ENCODE results near the gene PIK3R3. TPM values are rescaled to one million over a fixed set of nuclear protein-coding genes. Genes with fewer than 3 reads are reported as not detected.

Gene PIK3R3
- total RNA-seq, 1 experiment from 2014 or later, result 1.6 TPM

DNA sequence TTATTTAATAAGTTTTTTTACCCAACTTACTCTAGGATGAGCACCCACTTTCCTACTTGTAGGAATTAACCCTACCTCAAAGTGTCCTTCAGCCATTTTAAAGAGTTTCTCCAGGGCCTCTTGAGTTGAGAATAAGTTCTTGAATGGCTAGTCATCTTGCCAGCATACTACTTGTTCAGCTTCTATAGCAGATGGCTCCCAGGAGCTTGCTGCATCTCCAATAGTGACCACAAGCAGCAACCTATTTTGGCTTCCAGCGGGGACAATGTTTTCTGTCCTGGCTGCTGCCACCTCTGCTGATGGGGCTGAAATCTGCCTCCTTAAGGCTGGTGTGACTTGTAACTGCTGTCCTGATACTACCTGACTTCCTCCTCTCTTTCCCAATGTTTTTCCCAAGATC is 20.8 kb upstream of the PIK3R3 start (continued):
- TF ChIP-seq, protein P1, sequence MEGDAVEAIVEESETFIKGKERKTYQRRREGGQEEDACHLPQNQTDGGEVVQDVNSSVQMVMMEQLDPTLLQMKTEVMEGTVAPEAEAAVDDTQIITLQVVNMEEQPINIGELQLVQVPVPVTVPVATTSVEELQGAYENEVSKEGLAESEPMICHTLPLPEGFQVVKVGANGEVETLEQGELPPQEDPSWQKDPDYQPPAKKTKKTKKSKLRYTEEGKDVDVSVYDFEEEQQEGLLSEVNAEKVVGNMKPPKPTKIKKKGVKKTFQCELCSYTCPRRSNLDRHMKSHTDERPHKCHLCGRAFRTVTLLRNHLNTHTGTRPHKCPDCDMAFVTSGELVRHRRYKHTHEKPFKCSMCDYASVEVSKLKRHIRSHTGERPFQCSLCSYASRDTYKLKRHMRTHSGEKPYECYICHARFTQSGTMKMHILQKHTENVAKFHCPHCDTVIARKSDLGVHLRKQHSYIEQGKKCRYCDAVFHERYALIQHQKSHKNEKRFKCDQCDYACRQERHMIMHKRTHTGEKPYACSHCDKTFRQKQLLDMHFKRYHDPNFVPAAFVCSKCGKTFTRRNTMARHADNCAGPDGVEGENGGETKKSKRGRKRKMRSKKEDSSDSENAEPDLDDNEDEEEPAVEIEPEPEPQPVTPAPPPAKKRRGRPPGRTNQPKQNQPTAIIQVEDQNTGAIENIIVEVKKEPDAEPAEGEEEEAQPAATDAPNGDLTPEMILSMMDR (IDR thresholded peaks at IDR 0.05 in 2 of 3, conservative IDR thresholded peaks at IDR 0.05 in 1 of 3; ENCODE audit: borderline replicate concordance in 1 of 3, insufficient read depth in 1 of 3, low read depth in 2 of 3, low read length in 2 of 3), result no peak

DNA sequence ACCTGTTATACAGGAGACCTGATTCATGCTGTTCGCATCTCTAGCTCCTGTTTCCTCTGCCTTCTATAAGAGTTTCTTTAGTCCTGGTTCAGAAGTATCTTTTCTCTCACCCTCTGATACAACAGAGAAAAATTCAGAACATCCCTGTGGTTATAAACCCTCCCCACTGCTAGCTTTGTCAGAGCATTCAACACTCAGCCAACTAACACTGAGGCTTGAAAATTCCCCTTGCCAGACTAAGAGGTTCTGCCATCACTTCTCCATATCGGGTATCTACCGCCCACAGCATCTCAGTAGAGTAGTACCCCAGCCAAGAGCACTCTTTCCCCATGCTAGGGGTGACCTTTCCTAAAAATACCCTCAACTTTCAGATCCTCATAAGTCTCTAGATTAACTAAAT is 19.6 kb upstream of the PIK3R3 start:
- Histone ChIP-seq H3K9me3 (ENCODE audit: control insufficient read depth in 1 of 2, insufficient read depth in 1 of 2, low read depth in 1 of 2, low read length in 2 of 2) (no peaks in the 10 kb centered on the region), H3K9ac (ENCODE audit: low read length) (no peak overlapping the region), H3K79me2 (ENCODE audit: insufficient read depth, low read length) (no peaks in the 10 kb centered on the region), H3K27ac (ENCODE audit: low read depth, low read length) (no peak overlapping the region), H3K4me3 (replicated peaks in 1 of 2; ENCODE audit: low read depth in 1 of 2, low read length in 2 of 2) (no peak overlapping the region), H3K36me3 (ENCODE audit: control insufficient read depth in 1 of 2, insufficient read depth in 2 of 2, low read length in 2 of 2) (no peaks in the 10 kb centered on the region), H3K4me2 (ENCODE audit: low read length) (no peak overlapping the region), H2AFZ (ENCODE audit: low read depth, low read length, poor library complexity, severe bottlenecking) (no peak overlapping the region), H3K27me3 (ENCODE audit: insufficient read depth, low read length) (no peaks in the 10 kb centered on the region), H3K9me2 (ENCODE audit: insufficient read depth) (no peaks in the 10 kb centered on the region), H4K20me1 (ENCODE audit: insufficient read depth) (no peaks in the 10 kb centered on the region), H3K4me1 (ENCODE audit: control insufficient read depth in 1 of 2, insufficient read depth in 2 of 2, low read length in 2 of 2) (no peaks in the 10 kb centered on the region)
- ChIA-PET POLR2A (no interaction called here), CTCF (no interaction called here), RAD21 (ENCODE audit: low non-redundant PET in 1 of 2, low total read pairs in 2 of 2, uncharacterized antibody in 2 of 2, unreplicated experiment in 2 of 2) (no interaction called here)
- TF ChIP-seq, protein P2, sequence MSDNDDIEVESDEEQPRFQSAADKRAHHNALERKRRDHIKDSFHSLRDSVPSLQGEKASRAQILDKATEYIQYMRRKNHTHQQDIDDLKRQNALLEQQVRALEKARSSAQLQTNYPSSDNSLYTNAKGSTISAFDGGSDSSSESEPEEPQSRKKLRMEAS (IDR thresholded peaks at IDR 0.05), result no peak
- TF ChIP-seq SP1 (IDR thresholded peaks at IDR 0.05; ENCODE audit: low read depth) (no peak), CEBPB (IDR thresholded peaks at IDR 0.05; ENCODE audit: low read depth) (no peak), FOSL1 (IDR thresholded peaks at IDR 0.05; ENCODE audit: low read depth) (no peak)
- TF ChIP-seq, protein P1 (IDR thresholded peaks at IDR 0.05 in 2 of 3, conservative IDR thresholded peaks at IDR 0.05 in 1 of 3; ENCODE audit: borderline replicate concordance in 1 of 3, insufficient read depth in 1 of 3, low read depth in 2 of 3, low read length in 2 of 3), result no peak
- TF ChIP-seq, protein P3, sequence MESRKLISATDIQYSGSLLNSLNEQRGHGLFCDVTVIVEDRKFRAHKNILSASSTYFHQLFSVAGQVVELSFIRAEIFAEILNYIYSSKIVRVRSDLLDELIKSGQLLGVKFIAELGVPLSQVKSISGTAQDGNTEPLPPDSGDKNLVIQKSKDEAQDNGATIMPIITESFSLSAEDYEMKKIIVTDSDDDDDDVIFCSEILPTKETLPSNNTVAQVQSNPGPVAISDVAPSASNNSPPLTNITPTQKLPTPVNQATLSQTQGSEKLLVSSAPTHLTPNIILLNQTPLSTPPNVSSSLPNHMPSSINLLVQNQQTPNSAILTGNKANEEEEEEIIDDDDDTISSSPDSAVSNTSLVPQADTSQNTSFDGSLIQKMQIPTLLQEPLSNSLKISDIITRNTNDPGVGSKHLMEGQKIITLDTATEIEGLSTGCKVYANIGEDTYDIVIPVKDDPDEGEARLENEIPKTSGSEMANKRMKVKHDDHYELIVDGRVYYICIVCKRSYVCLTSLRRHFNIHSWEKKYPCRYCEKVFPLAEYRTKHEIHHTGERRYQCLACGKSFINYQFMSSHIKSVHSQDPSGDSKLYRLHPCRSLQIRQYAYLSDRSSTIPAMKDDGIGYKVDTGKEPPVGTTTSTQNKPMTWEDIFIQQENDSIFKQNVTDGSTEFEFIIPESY (IDR thresholded peaks at IDR 0.05; ENCODE audit: extremely low read depth, insufficient replicate concordance, low read length), result no peak
- no peak for DNase-seq (ENCODE audit: low read depth, low spot score)
- no TSS peak for BruUV-seq (replicated peaks)
- intact Hi-C loops (cut with micrococcal nuclease), result no loop called here
- ATAC-seq, result no peak
